HL-60/S4 (cell line): ENCODE data around the gene METRN.

Experiments
- in situ Hi-C: fragments of 300-500 bp; cut with MboI; formaldehyde crosslinking; loops from 2 replicates; pipeline ENCODE4 v1.14.3; 2022; ENCODE audit warnings: low sequenced_read_pairs

Gene METRN

GRCh38 chr16:766820-767640, 52.1 kb downstream of the METRN start:
- in situ Hi-C loops = no loop called here

GRCh38 chr16:767743-768235, 52.9 kb downstream of the METRN start:
- in situ Hi-C loops = no loop called here

GRCh38 chr16:768428-768827, 53.5 kb downstream of the METRN start:
- in situ Hi-C loops = no loop called here
